Hepatocyte (in vitro differentiated cells): ENCODE measurements around the gene TEN1. TPM values are rescaled to one million over a fixed set of nuclear protein-coding genes. Genes with fewer than 3 reads are reported as not detected.
"Not testable (repeated sequence)": the region's sequence is repeated elsewhere in the genome, so short reads cannot be mapped to it uniquely, and the experiment has no call there.

Experiments used
- DNase-seq: peaks from one replicate; pipeline ENCODE4 v3.0.0-alpha.2; 2016; ENCODE audit warnings: low spot score
- H2AFZ ChIP-seq: fragments of 200-600 bp; sonication (generic); 2 replicates; pipeline ENCODE4 v1.6.0; 2016; ENCODE audit warnings: antibody characterized with exemption, mild to moderate bottlenecking
- H3K27ac ChIP-seq: fragments of 200-600 bp; sonication (generic); 2 replicates; pipeline ENCODE4 v1.5.1; 2016; ENCODE audit warnings: mild to moderate bottlenecking
- H3K27me3 ChIP-seq: fragments of 200-600 bp; sonication (generic); 2 replicates; pipeline ENCODE4 v1.6.1; 2016
- H3K36me3 ChIP-seq: fragments of 200-600 bp; sonication (generic); replicated peaks from 2 replicates; pipeline ENCODE4 v1.5.1; 2016; ENCODE audit warnings: low read depth; ENCODE audit not compliant: insufficient read depth
- H3K4me1 ChIP-seq: fragments of 200-600 bp; sonication (generic); 2 replicates; pipeline ENCODE4 v1.5.1; 2016; ENCODE audit warnings: mild to moderate bottlenecking, moderate library complexity; ENCODE audit not compliant: insufficient read depth
- H3K4me2 ChIP-seq: fragments of 200-600 bp; sonication (generic); 2 replicates; pipeline ENCODE4 v1.6.0; 2016
- H3K4me3 ChIP-seq: fragments of 200-600 bp; sonication (generic); 2 replicates; pipeline ENCODE4 v1.5.1; 2016; ENCODE audit warnings: mild to moderate bottlenecking
- H3K79me2 ChIP-seq: fragments of 200-600 bp; sonication (generic); 2 replicates; pipeline ENCODE4 v1.6.0; 2017; ENCODE audit warnings: mild to moderate bottlenecking
- H3K9me2 ChIP-seq: fragments of 200-600 bp; sonication (generic); replicated peaks from 2 replicates; pipeline ENCODE4 v1.6.0; 2017; ENCODE audit warnings: mild to moderate bottlenecking; ENCODE audit not compliant: insufficient read depth
- H3K9me3 ChIP-seq: fragments of 200-600 bp; sonication (generic); 2 replicates; pipeline ENCODE4 v1.5.1; 2016; ENCODE audit warnings: low read depth, mild to moderate bottlenecking
- H4K20me1 ChIP-seq: fragments of 200-600 bp; sonication (generic); 2 replicates; pipeline ENCODE4 v1.6.0; 2016; ENCODE audit warnings: mild to moderate bottlenecking; ENCODE audit not compliant: insufficient read depth, poor library complexity, severe bottlenecking
- EZH2 ChIP-seq: fragments of 200-600 bp; sonication (generic); IDR thresholded peaks from 2 replicates; pipeline ENCODE4 v1.6.1; 2016; ENCODE audit warnings: antibody characterized with exemption, mild to moderate bottlenecking, borderline replicate concordance
- EZH2phosphoT487 ChIP-seq: fragments of 200-600 bp; sonication (generic); IDR thresholded peaks from one replicate; pipeline ENCODE4 v1.6.1; 2018; ENCODE audit warnings: antibody characterized with exemption, mild to moderate bottlenecking, low read depth, moderate library complexity; ENCODE audit not compliant: unreplicated experiment, severe bottlenecking
- WGBS: methylation state at CpG from one replicate; pipeline ENCODE4 v1.1.6; 2016; ENCODE audit warnings: low lambda C conversion rate; ENCODE audit errors: missing lambda C conversion rate; 5-methylcytosine and 5-hydroxymethylcytosine counted together
- polyA plus RNA-seq: library from polyadenylated mRNA; unstranded; fragments of >200 nt; fragmentation: Nextera tagmentation; extraction: Ambion mirVana; gene quantifications from 2 replicates; pipeline ENCODE4 v1.2.1, GENCODE V29; 2016
- total RNA-seq: library from RNA; depleted of rRNA; stranded (reverse); fragments of >200 nt; gene quantifications from 2 replicates; pipeline ENCODE4 v1.2.3, GENCODE V29; 2014
- TF ChIP-seq, protein P1 (sequence below): fragments of 200-600 bp; sonication (generic); IDR thresholded peaks from 2 replicates; pipeline ENCODE4 v1.5.1; 2016; ENCODE audit warnings: antibody characterized with exemption, mild to moderate bottlenecking; ENCODE audit not compliant: poor library complexity

TEN1 gene
- total and polyA plus RNA-seq, 2 experiments from 2014 or later = 13.3 to 29.9 TPM

DNA sequence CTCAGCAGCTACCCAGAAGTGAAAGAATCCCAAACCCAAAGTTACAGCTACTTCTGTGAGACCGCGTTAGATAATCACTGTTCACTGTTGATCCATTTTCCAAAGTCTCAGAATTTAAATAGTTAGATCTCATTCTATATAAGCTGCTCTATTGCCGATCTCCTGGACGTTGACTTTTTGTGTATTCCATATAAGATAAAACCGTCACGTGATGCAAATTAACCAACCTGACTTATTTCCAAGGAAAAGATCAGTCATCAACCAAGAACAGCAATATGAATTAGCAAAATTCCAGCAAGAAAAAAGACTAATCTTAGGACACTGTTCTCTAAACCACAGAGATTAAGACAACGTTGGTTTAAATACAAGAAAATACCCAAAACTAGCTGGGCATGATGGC is 8.4 kb upstream of the TEN1 start:
- no peaks in the 10 kb centered on the region for H3K9me2 ChIP-seq
- H3K4me1 ChIP-seq = peaks cover 1% of the 10 kb centered on the region
- peaks cover 27% of the 10 kb centered on the region for H4K20me1 ChIP-seq
- no peaks in the 10 kb centered on the region for H3K27me3 ChIP-seq
- no peak overlapping the region for H2AFZ ChIP-seq
- no peak overlapping the region for H3K4me2 ChIP-seq
- no peaks in the 10 kb centered on the region for H3K36me3 ChIP-seq
- no peak for TF ChIP-seq EZH2
- no peak for TF ChIP-seq EZH2phosphoT487
- TF ChIP-seq, protein P1, sequence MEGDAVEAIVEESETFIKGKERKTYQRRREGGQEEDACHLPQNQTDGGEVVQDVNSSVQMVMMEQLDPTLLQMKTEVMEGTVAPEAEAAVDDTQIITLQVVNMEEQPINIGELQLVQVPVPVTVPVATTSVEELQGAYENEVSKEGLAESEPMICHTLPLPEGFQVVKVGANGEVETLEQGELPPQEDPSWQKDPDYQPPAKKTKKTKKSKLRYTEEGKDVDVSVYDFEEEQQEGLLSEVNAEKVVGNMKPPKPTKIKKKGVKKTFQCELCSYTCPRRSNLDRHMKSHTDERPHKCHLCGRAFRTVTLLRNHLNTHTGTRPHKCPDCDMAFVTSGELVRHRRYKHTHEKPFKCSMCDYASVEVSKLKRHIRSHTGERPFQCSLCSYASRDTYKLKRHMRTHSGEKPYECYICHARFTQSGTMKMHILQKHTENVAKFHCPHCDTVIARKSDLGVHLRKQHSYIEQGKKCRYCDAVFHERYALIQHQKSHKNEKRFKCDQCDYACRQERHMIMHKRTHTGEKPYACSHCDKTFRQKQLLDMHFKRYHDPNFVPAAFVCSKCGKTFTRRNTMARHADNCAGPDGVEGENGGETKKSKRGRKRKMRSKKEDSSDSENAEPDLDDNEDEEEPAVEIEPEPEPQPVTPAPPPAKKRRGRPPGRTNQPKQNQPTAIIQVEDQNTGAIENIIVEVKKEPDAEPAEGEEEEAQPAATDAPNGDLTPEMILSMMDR = no peak
- H3K4me3 ChIP-seq = no peak overlapping the region
- H3K27ac ChIP-seq = peak overlapping the region; percentile 39
- no peaks in the 10 kb centered on the region for H3K9me3 ChIP-seq
- 94% methylated on average over 7 of the region's 7 CpGs for WGBS
- no peak for DNase-seq
- H3K79me2 ChIP-seq = peaks cover 92% of the 10 kb centered on the region

DNA sequence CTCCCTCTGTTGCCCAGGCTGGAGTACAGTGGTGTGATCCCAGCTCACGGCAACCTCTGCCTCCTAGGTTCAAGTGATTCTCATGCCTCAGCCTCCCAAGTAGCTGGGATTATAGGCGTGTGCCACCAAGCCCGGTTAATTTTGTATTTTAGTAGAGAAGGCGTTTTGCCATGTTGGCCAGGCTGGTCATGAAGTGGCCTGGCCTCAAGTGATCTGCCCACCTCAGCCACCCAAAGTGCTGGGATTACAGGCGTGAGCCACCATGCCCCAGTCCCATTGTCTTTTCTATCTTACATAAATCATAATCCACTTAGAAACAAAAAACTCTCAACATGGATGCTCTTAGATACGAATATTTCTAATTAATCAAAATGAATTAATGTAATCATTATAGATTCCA is 3.9 kb upstream of the TEN1 start:
- H3K36me3 ChIP-seq, H3K9me2 ChIP-seq, H2AFZ ChIP-seq, H3K27me3 ChIP-seq, DNase-seq, H3K4me3 ChIP-seq, H3K9me3 ChIP-seq: not testable (repeated sequence)
- Histone ChIP-seq H4K20me1 (peaks cover 13% of the 10 kb centered on the region), H3K27ac (peak overlapping the region; percentile 97), H3K79me2 (peaks cover 81% of the 10 kb centered on the region), H3K4me2 (peak overlapping the region; percentile 83), H3K4me1 (peaks cover 20% of the 10 kb centered on the region)
- 95% methylated on average over 6 of the region's 6 CpGs for WGBS

DNA sequence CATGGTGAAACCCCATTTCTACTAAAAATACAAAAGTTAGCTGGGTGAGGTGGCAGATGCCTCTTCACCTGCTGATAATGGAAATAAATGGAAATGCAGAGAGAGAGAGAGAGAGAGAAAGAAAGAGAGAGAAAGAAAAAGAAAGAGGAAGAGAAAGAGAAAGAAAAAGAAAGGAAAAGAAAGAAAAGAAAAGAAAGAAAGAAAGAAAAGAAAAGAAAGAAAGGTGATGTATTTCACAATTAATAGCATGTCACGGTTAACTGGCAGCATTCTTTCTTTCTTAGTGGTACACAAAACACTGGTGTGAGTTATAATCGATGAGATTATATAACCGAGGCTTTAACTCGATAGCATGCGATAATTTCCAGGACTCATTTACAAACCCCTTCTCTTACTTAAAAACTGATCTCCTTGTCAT is 3.3 kb upstream of the TEN1 start:
- TF ChIP-seq, protein P1 = no peak
- TF ChIP-seq EZH2 (no peak), EZH2phosphoT487 (no peak)
- H3K9me3 ChIP-seq = no peaks in the 10 kb centered on the region
- H3K79me2 ChIP-seq = peaks cover 81% of the 10 kb centered on the region
- H3K4me1 ChIP-seq = peaks cover 26% of the 10 kb centered on the region
- H3K9me2 ChIP-seq = no peaks in the 10 kb centered on the region
- H4K20me1 ChIP-seq = peaks cover 13% of the 10 kb centered on the region
- peak overlapping the region; percentile 97 for H3K27ac ChIP-seq
- 82% methylated on average over 5 of the region's 5 CpGs for WGBS
- H3K4me3 ChIP-seq = no peak overlapping the region
- no peak for DNase-seq
- H2AFZ ChIP-seq = no peak overlapping the region
- H3K27me3 ChIP-seq = no peaks in the 10 kb centered on the region
- peak overlapping the region; percentile 83 for H3K4me2 ChIP-seq
- no peaks in the 10 kb centered on the region for H3K36me3 ChIP-seq

GRCh38 chr17:75976175-75976848 is 2.7 kb upstream of the TEN1 start:
- Histone ChIP-seq H3K4me3 (no peak overlapping the region), H3K27me3 (no peaks in the 10 kb centered on the region), H3K9me3 (no peaks in the 10 kb centered on the region), H3K36me3 (no peaks in the 10 kb centered on the region), H2AFZ (no peak overlapping the region), H3K4me2 (peak overlapping the region; percentile 83), H4K20me1 (peaks cover 11% of the 10 kb centered on the region), H3K79me2 (peaks cover 81% of the 10 kb centered on the region), H3K4me1 (peaks cover 31% of the 10 kb centered on the region), H3K9me2 (no peaks in the 10 kb centered on the region), H3K27ac (peak overlapping the region; percentile 97)
- no peak for TF ChIP-seq EZH2phosphoT487
- TF ChIP-seq EZH2 = no peak
- TF ChIP-seq, protein P1 = no peak
- 53% methylated on average over 9 of the region's 9 CpGs for WGBS
- peak; percentile 26 for DNase-seq
